Astrocyte of the cerebellum (primary cell): ENCODE results near the gene DSTYK.

ENCODE experiments used
- DNase-seq: peaks from one replicate; pipeline ENCODE4 v3.0.0-alpha.2; 2011; ENCODE audit warnings: low read depth
- H3K4me3 ChIP-seq: 2 replicates; pipeline ENCODE4 v1.5.1; 2011; ENCODE audit warnings: mild to moderate bottlenecking, low read depth, low read length, moderate library complexity
- CTCF ChIP-seq: IDR thresholded peaks from 2 replicates; pipeline ENCODE4 v1.5.1; 2012; ENCODE audit warnings: low read length, low read depth, moderate library complexity, mild to moderate bottlenecking; ENCODE audit errors: missing control alignments
- in situ Hi-C: cut with HindIII; loops from 2 replicates; pipeline ENCODE4 v1.10.0; 2017; ENCODE audit warnings: low sequenced_read_pairs

The DSTYK gene

DNA sequence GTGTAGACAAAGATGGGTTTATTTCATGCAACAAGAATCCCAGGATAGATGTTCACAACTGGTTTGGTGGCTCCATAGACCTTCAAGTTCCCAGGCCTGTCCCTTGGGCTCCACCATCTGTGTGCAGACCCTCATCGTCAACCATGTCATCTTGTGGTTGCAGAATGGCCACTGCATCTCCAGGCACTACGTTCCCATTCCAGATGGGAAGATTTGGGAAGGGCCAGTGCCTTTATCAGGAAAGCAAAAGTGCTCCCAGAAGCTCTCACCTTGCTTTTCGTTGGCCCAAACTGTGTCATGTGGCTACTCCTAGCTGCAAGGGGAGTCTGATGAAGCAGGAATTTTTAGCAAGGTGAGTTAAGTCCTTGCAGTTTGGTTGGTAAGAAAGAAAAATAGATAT lies 29.1 kb upstream of the DSTYK start:
- no peak overlapping the region for H3K4me3 ChIP-seq
- TF ChIP-seq CTCF = no peak
- no peak for DNase-seq
- in situ Hi-C loops = no loop called here

- in situ Hi-C loops = no loop called here
- H3K4me3 ChIP-seq = no peak overlapping the region
- no peak for TF ChIP-seq CTCF
- no peak for DNase-seq
Observed at GRCh38 chr1:205240118-205240517, 28.6 kb upstream of the DSTYK start.

- H3K4me3 ChIP-seq = no peak overlapping the region
- in situ Hi-C loops = no loop called here
- TF ChIP-seq CTCF = no peak
- no peak for DNase-seq
Observed at GRCh38 chr1:205239078-205239477, 27.6 kb upstream of the DSTYK start.

DNA sequence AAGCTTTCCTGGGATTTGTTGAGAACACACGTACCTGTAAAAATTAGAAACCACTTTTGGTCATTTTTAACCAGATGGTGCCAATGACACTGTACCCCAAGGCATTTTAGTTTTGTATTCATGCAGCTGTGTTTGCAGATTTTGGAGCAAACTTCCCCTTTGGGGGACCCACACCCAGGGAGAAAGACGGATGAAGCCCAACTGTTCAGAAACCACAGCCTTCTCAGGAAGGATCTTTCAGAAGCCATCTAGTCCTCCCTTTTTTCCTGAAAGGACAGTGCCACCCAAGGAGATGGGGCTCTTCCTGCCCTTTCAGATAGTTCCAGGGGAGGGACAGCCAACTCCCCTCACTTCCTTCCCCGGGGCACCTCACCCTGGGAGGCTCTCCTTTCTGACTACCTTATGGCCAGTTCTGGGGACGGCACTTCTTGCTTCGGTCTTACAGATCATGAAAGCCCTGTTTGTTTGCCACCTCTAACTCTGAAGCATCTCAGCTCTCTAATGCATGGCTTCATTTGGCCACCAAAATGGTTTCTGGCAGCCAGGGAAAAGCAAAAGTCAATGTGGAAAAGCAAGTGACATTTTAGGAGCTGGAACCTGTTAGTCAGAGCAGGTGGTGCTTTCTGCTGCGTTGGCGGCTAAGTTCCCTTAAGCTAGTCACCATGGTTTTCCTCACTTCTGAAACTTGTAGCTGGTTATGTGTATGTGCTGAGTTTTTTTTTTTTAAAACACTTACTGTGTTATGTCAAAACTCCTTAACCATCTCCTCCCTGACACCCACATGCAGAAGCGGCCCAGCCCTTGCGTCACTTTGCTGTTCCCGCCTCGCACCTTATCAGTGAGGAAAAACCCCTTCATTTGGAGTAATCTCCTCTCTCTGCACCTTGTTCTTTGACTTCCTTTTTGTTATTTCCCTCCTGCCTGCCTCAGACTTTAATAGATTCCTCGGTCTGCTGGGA lies 26.3 kb upstream of the DSTYK start:
- no peak overlapping the region for H3K4me3 ChIP-seq
- TF ChIP-seq CTCF = no peak
- in situ Hi-C loops = no loop called here
- no peak for DNase-seq

DNA sequence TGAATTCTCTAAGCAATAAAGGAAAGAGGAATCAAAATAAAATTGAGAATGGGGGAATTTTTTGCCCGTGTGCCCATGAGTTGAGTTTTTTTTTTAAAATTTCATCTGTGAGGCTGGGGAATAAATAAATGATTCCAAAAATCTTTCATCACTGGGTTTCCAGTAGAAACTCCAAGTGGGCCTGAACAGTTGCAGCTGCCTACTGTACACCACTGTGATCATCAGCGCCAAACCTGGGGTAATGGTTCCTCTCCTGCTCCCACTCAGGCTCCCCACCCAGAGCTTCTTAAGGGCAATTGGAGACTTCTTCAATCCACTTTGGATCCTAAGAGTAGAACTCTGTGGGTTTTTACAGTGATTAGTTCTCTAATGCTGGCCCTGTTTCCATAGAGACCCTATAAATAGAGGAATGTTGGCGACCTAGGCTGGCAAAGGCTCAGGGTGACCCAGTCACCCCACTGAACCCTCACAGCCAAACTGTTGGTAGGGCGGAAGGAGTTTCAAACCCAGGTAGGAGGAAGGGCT lies 25.5 kb upstream of the DSTYK start:
- no peak for DNase-seq
- TF ChIP-seq CTCF = no peak
- H3K4me3 ChIP-seq = no peak overlapping the region
- in situ Hi-C loops = no loop called here

DNA sequence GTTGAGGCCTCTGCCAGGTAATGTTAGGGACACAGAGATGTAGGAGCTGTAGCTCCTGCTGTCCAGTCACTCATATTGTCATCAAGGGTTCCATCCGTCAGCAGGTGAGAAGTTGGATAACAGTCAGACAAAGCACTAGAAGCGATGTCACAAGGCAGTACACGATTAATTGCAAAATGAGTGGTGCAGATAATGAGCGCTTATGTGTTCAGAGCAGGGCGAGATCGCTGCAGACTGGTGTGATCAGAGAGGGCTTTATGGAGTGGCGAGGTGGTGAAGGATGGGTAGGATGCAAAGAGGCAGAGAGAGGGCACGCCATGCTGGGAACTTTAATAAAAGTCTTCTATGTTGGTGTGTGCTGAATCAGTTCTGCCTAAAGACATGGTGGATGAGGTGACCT lies 25.0 kb upstream of the DSTYK start:
- in situ Hi-C loops = no loop called here
- no peak overlapping the region for H3K4me3 ChIP-seq
- DNase-seq = no peak

More for the DNA sequence above, 25.0 kb upstream of the DSTYK start:
- no peak for TF ChIP-seq CTCF
